Cortex of kidney (tissue), 1 donor: ENCODE data around the gene MPL.

Experiments used
- DNase-seq: peaks from one replicate; lab custom pipeline; 2025; lab: John Stamatoyannopoulos, UW

The MPL gene

GRCh38 chr1:43306688-43307457 lies 30.7 kb upstream of the MPL start:
- no peak for DNase-seq

- no peak for DNase-seq
Measured at GRCh38 chr1:43307458-43308158, 30.0 kb upstream of the MPL start.

DNA sequence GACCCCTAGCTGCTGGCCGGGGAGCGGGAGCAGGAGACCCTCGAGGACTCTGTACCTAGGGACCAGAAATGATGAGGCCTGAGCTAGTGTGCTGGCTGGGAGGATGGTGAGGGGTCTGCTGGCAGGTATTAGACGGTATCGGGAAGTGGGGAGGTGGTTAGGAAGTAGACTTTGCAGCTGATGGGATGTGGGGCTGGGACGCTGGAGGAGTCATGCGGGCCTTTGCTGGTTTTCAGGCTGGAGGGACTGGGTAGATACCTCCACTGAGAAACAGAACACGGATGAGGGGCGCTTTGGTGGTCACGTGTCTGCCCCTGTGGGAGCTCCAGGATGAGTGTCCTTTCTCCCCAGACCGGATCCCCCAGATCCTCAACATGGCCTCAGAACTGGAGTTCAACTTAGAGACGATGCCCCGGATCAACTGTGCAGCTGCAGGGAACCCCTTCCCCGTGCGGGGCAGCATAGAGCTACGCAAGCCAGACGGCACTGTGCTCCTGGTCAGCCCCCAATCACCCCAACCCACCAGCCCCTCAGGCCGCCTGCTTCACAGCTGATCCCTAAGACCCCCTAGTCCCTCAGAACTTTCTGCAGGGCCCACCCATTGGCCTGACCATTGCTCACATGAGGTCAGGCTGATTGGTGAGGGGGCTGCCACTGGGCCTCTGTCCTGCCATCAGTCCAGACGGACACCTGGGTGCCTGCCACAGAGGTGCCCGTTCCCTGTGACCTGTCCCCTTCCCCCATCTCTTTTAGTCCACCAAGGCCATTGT lies 28.8 kb upstream of the MPL start:
- no peak for DNase-seq

DNA sequence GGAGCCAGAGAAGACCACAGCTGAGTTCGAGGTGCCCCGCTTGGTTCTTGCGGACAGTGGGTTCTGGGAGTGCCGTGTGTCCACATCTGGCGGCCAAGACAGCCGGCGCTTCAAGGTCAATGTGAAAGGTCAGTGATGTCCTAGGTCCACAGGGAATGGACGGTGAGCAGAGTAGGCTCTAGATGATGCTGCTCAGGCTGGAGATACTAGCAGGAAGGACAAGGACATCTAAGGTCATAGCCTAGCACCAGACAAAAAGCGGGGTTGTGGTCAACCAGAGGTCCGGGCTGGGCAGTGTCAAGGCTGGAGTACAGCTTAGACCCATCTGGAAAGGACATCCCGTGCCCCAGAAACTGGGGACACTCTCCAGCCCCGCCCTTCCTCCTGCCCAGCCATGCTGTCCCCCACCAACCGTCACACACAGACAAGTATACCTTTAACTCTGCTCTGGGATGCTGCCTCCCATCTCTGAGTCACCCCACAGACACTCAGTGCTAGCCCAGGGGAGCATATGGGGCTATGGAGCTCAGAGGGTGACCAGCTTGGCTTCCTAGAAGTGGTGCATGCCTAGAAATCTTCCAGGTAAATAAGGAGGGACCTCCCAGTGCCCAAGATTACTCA lies 28.1 kb upstream of the MPL start:
- no peak for DNase-seq

GRCh38 chr1:43311521-43311920 lies 26.1 kb upstream of the MPL start:
- DNase-seq, result no peak

DNA sequence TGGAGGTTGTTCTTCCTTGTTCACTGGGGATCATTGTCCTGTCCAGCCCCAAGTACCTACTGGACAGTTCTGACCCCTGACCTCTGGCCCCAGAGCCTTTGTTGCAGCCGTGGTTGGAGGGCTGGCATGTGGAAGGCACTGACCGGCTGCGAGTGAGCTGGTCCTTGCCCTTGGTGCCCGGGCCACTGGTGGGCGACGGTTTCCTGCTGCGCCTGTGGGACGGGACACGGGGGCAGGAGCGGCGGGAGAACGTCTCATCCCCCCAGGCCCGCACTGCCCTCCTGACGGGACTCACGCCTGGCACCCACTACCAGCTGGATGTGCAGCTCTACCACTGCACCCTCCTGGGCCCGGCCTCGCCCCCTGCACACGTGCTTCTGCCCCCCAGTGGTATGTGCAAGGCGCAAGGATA lies 25.4 kb upstream of the MPL start:
- DNase-seq, result no peak

DNA sequence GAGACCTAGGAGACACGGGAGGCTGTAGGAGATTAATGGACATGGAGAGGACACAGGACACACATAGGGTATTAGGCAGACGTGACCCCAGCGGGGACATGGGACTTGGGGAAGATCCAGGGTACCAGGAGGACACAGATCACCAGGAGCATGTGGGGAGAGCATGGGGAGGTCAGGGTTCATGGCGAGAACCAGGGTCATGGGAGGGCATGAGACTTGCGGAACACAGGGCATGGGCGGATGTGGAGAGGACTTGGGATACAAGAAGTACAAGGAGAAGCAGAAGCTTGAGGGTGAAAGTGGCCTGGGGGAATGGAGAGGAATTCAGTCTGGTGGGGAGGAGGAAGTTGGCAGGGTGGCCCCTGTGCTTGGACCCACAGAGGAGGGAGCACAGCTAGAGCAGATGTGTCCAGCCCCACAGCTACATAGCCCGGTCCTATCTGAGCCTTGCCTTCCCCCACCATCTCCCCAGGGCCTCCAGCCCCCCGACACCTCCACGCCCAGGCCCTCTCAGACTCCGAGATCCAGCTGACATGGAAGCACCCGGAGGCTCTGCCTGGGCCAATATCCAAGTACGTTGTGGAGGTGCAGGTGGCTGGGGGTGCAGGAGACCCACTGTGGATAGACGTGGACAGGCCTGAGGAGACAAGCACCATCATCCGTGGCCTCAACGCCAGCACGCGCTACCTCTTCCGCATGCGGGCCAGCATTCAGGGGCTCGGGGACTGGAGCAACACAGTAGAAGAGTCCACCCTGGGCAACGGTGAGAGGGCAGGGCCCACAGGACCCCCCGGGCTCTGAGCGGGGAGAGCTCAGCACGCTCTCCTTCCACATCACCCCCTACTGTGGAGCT lies 24.7 kb upstream of the MPL start:
- no peak for DNase-seq

GRCh38 chr1:43313771-43314170 lies 23.8 kb upstream of the MPL start:
- DNase-seq, result no peak

DNA sequence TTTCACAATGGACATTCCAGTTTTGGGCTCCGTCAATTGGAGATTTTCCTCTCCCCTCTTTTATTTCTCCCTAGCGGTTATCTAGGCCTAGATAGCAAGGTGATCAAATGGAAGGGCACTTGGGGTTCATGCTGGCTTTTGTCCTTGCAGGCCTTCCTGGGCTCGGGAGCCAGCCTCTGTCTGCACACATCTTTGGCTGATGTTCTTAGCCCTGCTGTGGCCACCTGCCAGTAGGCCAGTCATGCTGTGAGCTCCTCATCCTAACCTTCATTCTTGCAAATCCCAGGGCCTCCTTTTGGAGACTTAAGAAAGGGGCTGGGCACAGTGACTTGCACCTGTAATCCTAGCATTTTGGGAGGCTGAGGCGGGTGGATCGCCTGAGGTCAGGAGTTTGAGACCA lies 23.4 kb upstream of the MPL start:
- no peak for DNase-seq

DNA sequence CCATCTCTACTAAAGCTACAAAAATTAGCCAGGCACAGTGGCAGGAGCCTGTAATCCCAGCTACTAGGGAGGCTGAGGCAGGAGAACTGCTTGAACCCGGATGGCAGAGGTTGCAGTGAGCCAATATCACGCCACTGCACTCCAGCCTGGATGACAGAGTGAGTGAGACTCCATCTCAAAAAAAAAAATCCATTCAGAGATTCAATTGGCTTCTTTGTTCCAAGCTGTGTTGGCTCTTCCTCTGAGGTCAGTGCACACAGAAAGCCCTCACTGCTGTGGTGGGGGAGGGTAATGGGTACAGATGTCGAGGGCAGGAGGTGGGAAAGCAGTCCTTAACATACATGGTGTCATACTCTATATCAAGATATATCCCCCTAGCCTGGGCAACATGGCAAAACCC lies 22.1 kb upstream of the MPL start:
- DNase-seq, result no peak

- DNase-seq, result no peak
Measured at GRCh38 chr1:43315963-43316737, 21.5 kb upstream of the MPL start.

- no peak for DNase-seq
Measured at GRCh38 chr1:43316738-43317520, 20.7 kb upstream of the MPL start.

DNA sequence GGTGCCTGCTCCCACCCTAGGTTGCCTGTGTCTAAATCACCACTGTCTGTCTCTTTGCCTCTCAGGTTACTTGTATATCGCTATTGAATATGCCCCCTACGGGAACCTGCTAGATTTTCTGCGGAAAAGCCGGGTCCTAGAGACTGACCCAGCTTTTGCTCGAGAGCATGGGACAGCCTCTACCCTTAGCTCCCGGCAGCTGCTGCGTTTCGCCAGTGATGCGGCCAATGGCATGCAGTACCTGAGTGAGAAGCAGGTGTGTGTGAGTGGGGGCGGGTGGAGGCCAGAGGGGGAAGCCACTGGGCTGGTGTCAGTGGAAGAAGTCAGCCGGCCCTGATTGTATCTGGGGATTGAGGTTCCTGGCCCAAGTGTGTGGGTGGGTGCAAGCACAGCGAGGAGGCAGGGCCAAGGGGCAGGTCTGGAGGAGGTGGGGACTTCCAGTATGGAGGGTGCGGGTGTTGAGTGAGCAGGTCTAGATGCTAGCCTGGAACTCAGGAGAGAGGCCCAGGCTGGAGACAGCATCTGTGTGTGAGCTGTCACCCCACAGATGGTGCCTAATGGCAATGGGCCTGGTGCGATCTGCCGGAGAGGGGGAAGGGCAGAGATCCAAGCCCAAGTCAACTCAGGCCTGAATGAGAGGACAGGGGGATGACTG lies 19.7 kb upstream of the MPL start:
- DNase-seq, result no peak

DNA sequence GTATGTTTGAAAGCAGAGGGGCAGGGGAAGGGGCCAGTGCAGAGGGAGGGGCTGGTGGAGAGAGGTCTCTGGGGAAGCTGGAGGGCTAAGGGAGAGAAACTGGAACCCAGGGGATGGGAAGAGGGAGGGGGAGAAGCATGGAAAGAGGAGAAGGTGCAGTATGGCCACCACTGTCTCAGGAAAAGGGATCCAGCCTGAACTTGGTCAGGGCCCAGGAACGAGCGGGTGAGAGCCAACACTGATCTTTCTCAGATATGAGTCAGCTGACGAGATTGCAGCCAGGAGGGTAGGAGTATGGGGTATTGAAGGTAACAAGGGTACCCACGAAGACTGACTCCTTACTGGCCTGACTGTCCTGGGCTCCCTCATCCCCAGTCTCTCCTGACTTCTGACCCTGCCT lies 18.8 kb upstream of the MPL start:
- DNase-seq, result no peak

GRCh38 chr1:43319288-43319687 lies 18.3 kb upstream of the MPL start:
- DNase-seq, result no peak

DNA sequence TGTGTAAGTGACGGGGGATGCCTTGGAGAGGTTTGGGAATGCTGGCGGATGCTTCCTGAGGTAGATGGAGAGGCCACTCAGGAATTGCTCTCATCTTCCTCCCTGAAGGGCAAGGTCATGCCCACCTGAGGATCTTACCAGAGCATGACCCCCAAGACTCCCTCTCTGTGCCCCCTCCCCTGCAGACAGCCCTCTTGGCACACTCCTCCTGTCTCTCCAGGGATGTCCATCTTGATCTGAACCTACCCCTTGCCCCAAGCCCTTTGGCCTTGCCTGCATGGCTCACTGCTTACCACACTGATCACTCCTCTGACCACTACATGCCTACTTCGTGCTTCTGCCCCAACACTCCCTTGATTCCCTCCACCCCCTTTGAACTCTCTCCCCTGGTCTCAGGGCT lies 17.9 kb upstream of the MPL start:
- no peak for DNase-seq

- no peak for DNase-seq
Measured at GRCh38 chr1:43321331-43321891, 16.2 kb upstream of the MPL start.

- DNase-seq, result no peak
Measured at GRCh38 chr1:43322506-43322905, 15.1 kb upstream of the MPL start.

DNA sequence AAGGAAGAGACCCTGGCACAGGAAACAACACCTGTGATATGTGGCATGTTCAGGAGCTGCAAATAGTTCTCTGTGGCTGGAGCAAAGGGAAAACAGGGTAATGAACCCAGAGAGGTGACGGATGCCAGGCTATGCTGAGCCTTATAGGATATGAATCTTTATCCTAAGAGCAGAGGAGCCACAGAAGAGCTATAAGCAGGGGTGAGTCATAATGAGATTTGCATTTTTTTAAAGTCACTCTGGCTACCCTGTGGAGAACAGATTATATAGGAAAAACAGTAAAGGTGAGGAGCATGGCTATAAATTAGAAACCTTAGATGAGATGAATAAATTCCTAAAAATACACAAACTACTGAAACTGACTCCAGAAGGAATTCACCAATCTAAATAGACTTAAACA lies 12.8 kb upstream of the MPL start:
- DNase-seq, result no peak
